NCI-H345 (cell line): ENCODE measurements around the gene DMPK.
A peak's percentile ranks its signal among the peaks of the same experiment; 100 is the strongest.

Experiments used
- DNase-seq: peaks from one replicate; lab custom pipeline; 2025; lab: John Stamatoyannopoulos, UW

Gene DMPK, protein sequence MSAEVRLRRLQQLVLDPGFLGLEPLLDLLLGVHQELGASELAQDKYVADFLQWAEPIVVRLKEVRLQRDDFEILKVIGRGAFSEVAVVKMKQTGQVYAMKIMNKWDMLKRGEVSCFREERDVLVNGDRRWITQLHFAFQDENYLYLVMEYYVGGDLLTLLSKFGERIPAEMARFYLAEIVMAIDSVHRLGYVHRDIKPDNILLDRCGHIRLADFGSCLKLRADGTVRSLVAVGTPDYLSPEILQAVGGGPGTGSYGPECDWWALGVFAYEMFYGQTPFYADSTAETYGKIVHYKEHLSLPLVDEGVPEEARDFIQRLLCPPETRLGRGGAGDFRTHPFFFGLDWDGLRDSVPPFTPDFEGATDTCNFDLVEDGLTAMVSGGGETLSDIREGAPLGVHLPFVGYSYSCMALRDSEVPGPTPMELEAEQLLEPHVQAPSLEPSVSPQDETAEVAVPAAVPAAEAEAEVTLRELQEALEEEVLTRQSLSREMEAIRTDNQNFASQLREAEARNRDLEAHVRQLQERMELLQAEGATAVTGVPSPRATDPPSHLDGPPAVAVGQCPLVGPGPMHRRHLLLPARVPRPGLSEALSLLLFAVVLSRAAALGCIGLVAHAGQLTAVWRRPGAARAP

DNA sequence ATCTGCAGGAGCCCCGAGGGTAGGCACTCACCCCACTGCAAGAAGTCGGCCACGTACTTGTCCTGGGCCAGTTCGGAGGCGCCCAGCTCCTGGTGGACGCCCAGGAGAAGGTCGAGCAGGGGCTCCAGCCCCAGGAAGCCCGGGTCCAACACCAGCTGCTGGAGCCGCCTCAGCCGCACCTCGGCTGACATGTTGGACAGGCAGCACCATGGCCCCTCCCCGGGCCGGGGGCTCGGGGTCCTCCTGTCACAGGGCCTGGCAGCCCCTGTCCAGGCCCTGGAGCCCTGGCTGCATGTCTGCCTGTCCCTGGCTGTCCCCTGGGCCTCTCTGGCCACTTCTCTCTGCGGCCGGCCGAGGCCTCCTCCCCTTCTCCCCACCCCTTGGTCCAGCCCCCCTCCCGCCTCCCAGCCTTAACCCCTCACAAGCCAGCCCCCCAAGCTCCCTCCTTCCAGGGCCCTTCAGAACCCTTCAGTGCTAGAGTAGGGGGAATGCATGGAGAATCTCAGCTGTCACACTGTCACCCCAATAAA is at the start of gene DMPK:
TSS of gene DMPK (minus strand) at position 329 of the 530 bp plus-strand sequence. CDS start at position 191, 138 bp downstream.
- DNase-seq, result no peak

DNA sequence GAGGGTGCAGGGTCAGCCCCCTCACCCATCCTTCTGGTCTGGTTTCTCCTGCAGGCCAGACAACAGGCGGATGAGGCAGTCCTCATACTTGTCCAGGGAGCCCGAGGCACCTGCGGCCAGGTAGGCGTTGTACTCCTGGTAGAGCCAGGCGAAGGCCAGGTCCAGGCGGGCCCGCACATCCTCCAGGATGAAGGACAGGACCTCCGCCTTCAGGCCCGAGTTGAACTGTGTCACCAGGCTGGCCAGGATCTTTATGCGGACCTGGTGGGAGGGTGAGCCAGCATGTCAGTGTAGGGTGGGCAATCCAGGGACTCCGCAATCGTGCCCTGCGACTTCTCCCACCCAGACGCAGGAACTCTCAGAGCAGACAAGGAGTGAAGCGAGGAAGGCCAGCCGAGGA is 46.7 kb upstream of the DMPK start:
- no peak for DNase-seq

DNA sequence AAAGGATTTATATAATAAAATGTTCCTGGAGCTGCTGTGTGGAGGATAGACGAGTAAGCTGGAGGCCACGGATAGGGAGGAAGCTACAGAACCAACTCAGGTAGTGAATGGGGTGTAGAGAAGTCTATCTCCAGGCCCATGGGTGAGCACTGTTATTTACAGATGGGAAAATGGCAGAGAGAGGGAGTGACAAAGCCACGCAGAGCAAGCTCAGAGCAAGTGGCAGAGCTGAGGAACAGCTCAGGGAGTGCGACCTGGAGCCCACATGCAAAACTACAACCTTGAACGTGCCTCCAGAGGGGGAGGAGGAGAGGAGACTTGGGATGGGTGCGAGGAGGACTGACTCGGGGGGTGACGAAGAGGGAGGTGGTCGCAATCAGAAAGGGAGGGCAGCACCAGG is 46.2 kb upstream of the DMPK start:
- no peak for DNase-seq

DNA sequence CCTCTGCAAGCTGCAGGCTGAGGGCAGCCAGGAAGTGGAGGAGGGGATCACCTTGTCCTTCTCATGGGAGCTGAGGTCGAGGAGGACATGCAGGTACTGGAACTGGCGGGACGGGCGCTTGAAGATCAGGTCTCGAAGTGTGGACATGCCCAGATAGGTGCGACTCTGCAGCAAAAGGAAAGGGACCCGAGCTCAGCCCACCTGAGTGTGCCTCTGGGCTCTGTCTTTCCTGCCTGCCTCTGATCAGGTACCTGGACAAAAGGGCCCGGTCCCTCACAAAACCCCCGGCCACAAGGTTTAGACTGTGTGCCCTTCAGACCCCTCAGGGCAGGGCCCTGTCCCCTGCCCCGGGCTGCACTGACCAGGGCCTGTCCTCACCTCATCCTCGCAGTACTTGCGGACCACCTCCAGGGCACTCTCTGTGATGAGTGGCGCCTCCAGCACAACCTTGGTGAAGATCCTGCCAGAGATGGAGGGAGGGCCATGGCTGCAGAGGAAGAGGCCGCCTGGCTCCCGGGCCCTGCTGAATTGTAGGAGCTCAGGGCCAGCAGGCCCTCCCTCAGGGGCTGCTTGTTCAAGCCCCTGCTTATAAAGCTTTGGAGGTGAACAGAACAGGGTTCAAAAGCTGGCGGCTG is 45.3 kb upstream of the DMPK start:
- no peak for DNase-seq

DNA sequence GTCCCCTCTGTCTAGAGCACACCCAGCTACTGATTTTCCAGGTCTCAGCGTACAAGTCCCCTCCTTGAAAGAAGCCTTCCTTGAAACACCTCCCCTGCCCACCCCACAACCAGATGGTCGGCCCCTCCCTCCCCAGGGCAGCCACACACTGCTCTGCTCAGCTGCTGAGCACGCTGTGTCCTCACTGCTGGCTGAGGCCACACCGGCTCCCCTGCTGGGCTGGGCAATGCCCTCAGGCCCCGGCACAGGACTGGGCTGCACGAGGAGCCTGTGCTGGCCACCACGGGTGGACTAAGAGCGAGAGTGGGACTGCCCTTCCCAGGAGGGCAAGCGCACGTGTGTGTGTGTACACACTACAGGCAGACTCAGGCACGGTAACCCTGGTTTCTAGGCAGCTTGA is 44.6 kb upstream of the DMPK start:
- DNase-seq, result no peak

DNA sequence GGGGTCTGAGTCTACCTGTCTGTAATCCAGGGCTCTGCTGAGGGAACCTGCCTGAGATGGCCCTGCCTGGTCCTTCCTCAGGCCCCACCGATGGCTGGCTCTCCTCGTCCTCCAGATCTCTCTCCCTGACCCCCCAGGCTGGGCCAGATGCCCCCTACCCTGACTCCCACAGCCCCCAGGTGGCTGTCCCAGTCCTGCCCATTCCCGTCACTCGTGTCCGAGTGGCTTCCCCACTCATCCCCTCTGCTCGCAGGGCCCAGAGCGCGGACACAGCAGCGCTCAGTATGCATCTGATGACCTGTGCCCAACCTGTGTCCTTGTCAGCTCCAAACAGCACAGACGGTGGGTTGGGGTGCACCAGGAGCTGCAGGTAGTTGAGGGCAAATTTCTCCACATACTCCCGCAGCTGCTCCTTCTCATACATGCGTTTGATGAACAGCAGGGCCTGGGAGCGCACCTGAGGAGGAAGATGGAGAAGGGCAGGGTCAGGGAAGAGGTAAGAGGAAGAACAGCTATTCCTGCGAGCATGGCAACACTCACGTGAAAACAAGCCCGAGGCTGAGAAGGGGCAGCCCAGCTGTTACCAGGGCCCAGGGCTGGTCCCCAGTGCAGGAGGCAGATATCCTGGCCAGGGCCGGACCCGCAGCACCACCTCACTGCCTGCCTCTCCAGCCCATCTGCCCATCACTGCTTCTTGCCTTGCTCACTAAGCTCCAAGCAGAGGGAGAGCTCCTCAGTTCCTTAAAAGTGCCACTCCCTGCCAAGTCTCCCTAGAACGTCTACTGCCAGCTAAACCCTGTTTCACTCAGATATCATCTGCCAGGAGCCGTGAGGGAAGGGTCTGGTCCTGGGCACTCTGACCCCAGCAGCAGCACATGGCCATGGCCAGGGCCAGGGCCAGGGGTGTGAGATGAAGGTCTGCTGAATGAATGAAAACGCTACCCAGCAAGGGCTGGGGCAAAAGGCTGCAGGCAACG is 43.9 kb upstream of the DMPK start:
- DNase-seq, result no peak

DNA sequence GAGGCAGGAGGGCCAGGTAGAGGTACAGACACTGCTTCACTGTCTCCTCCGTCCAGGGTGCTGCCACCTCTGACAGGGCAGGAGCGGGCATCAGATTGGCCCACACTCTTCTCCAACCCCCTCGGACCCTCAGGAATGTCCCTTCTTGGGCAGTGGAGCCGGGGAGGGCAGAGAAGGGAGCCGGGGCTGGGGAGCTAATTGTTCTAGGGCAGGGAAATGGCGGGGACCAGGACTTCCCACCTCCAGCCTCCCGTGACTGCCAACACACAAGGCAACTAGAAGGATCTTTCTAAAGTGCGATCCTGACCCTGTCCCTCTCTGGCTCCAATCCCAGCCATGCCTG is 42.9 kb upstream of the DMPK start:
- DNase-seq, result no peak

DNA sequence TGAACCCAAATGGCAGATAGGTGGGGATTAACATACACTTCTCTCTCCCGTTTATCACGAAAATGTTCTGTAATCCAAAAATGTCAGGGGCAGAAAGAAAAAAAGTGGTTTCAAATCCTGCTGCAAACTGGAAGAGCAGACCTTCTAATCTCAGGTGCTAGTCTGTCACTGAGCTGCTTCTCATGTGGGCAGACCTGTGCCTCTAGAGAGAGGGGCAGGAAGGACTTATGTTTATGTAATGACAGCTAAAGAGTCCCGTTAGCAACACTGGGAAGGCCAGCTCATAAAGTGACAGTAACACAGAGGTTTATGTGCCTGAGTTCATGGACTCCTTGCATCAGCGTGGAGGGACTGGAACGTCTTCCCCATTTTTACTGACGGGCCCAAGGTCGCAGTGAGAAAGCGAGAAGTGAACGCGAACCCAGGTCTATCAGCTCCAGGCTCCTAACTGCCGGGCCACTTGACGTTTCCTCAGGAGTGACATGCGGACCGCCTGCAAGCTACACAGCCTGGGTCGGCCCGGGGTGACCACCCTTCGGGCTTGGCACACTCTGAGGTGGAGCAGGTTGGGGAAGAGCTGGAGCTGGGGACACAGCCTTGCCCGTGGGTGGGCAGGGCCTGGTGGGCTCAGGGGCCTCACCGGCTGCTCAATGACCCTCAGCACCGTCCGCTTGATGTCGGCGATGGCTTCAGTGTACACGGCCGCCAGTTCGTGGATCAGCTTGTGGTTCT is 42.4 kb upstream of the DMPK start:
- DNase-seq, result no peak

DNA sequence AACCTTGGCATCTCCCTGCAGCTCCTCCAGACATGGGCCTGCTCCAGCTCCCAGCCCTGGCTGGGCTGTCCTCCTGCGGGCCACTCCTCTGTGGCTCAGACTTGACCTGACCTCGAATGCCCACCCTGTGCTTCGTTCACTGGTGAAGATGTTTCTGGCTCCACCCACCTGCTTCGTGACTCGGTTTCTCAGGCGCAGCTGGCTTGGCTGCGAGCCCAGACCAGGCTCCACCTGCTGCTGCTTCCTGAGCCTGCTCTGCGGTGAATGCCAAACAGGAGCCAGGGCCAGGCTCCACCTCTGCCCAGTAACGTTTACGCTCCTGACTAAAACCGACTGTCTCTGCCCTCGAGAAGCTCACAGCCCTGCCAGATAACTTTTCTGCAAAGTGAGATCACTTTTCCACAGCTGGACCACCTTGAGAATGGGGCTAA is 41.8 kb upstream of the DMPK start:
- peak; percentile 75 for DNase-seq

DNA sequence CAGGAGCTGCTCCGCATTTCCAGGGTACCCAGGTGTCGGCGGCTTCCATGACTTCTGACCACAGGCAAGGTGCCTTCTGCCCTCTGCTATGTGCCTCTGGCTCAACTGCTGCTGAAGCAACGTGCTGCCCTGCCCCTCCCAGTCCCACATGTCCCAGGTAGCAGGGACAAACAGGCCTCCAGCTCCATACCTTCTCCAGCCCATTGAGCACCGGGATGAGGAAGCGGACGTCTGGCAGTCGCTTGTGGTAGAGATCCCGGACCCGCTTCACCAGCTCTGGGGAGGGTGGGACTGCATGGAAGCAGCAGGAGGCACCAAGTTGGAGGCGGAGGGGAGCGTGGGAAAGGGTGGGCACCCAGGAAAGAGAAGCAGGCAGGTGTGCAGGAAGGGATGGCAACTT is 40.9 kb upstream of the DMPK start:
- DNase-seq, result no peak

DNA sequence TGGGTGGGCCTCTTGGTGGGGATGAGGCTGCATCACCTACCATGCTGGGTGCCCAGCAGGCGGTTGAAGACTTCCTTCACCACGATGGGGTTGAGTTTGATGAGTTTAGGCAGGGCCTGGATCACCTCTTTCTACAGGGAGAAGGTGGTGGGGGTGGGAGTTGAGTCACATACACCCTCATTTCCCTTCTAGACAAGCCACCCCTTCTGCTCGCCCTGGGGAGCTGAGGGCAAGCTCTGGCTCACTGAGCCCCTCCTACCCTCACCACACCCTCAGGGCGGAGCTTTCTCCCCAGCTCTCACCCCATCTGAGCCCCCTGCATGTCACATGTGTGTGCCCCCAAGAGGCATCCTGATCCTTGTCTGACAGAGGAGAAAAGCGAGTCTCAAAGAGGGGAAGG is 40.4 kb upstream of the DMPK start:
- DNase-seq, result no peak

DNA sequence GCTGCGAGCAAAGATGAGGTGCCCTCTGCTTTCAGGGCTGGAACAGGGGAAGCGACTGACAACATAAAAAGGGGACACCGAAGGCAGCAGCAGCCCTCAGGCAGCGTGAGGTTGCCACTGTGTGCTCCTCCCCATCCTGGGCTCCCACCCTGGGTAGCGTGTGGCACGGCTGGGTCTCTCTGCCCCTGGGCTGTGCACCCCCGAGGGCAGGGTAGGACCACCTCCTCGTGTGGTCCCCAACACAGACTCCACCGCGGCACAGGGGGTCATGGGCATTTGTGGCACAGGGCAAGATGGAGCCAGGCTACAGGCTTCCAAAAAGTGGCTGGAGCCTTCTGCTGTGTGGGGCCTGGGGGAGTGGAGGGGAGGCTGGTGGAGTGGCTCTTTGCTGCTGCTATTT is 39.3 kb upstream of the DMPK start:
- DNase-seq, result no peak

DNA sequence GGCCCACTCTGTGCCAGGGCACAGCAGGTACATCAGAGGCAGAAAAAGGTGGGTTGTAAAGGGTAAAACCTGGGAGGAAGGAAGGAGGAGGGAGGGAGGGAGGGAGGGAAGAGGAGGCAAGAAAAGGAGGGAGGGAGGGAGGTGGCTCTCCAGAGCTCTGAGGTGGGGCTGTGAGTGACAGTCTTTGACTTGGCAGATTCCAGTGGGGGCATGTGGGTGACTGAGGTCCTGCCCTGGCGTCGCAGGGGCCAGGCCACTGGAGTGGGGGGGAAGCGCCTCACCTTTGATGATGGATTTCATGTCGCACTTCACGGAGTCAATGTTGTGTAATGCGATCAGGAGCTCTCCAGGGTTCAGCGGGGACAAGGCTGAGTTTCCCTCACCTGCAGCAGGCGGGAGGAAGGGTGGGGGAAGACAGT is 38.8 kb upstream of the DMPK start:
- DNase-seq, result no peak

DNA sequence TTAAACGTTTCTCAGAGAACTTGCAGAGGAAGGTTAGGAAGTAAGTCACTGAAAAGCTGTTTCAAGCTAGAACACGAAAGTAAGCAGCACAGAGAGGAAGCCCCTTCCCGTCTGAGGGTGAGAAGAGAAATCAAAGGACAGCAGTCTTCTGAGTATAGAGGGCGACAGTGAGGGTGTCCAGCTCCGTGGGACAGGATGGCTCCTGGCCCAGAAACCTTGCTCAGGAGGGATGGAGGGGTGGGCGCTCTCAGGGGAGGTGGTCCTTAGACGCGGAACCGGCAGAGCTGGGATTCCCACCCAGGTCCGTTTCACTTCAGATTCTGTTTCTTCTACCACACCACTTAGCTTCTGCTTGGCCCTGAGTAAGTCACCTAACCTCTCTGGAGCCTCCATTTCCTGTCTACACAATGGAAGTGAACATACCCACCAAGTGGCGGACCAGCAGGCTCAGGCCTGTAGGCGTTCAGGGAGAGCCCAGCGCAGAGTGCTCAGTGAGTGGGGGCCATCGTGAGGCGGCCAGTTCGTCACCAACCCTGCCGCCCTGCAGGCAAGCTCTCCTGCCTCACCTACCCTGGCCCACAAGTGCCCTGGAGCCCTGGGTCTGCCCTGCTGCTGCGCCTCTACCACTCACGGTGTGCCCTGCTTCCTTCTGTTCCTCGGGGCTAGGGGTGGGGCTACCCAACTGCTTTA is 38.3 kb upstream of the DMPK start:
- DNase-seq, result no peak

DNA sequence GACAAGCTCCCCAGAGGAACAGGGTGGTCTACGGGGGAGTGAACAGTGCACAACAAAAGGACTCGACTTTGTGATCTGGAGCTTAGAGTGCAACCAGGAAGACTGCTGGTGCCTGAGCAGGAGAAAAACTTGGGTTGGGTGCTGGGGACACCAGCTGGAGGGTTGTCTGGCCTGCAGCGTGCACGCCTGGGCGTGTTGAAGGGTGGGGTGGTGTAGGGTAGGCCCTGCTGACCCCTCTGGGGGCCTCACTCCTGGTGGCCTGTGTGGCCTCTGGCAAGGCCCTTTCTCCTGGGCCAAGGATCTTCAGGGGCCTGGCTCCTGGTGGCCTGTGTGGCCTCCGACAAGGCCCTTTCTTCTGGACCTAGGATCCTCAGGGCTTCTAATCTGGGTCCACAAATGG is 37.5 kb upstream of the DMPK start:
- no peak for DNase-seq

DNA sequence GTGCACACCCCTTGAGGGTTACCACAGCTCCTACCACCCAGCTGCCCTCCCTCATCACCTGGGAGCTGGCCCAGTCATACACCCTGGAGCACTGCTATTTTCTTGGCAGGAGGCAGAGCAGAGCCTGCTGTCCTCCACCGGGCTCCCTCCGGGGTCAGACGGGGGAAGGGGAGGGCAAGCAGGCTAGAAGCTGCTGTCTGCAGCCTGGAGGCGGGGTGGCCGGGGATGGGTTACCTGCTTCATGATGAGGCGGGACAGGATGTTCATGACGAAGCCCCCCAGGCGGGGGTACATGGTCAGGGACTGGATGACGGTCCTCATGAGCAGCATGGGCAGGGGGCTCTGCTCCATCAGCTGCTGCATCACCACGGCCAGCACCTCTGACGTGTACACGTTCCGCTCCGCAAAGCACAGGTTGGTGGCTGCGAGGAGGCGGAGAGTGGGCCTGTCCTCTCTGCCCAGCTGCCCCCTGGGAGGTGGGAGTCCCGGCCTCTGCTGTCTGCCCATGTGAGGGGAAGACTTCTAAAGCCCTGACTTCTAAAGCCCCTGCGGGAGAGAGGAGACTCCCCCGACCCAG is 35.5 kb upstream of the DMPK start:
- no peak for DNase-seq

DNA sequence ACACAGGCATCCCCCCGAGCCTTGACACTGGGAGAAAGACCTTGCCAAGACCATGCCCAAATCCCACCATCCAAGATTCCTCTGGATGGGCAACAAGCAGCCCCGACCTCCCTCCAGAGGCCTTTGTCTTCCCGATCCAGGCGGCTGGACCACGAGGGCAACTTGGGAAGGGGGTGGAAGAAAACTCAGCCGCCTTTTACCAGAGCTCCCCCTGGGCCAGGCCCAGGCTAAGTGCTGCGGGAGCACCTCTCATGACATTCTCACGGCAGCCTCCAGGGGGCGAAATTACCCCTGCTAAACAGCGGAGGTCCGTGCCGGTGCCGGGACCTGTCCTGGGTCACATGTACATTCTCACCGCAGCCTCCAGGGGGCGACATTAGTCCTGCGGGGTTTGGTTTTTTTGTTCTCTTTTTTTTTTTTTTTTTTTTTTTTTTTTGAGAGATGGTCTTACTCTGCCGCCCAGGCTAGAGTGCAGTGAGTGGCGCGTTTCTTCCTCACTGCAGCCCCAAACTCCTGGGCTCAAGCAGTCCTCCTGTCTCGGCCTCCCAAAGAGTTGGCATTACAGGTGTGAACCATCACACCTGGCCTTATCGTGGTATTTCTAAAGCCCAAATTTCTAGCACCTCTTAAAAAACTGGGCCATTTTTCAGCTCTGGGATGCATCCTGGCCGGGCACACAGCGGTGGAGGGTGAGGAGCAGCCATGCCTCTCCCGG is 34.9 kb upstream of the DMPK start:
- DNase-seq, result peak; percentile 88

DNA sequence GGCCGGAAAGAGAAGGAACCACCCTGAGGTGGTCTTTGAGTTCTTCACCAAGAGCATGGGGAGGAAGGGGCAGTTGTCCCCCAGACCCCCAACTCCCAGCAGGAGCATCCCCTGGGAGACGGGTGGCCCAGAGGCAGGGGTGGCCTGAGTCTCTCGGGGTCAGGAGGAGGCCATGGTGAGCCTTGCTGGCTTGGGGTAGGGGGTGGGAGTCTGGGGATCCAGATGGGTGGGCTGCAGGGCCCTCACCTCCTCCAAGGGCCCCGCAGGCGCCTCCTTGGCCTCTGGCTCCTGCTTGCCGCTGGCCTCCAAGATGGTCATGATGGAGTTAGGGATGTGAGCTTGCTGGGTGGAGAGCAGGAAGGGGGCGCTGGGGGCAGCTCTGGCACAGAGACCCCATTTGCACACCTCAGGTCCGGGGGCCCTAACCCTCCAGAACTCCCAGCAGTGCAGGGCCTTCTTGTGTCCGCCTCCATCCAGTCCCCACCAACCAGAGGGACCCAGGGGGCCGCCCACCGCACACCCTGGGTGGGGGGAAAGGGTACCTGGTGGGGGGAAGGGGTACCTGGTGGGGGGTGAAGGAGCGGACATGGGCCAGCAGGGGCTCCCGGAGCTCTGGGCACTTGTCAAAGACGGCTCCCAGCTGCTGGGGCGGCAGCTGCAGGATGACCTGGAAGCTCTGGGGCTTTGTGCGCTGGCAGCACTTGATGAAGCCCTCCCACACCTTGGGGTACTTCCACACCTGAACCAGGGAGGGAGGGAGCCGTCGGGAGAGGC is 34.1 kb upstream of the DMPK start:
- no peak for DNase-seq
